ENCODE results near the gene SHISA7. TPM values are rescaled to one million over a fixed set of nuclear protein-coding genes. Genes with fewer than 3 reads are reported as not detected.

SHISA7 gene
- total and polyA plus RNA-seq, 2 of the 4 experiments (the other 2 are of a cell fraction) = not detected

- dilution Hi-C loops (cut with HindIII; ENCODE audit: low sequenced_read_pairs, unreplicated experiment) (no loop called here), intact Hi-C loops (cut with micrococcal nuclease) (no loop called here), in situ Hi-C loops (cut with MboI; ENCODE audit: low sequenced_read_pairs) (no loop called here)
- Histone ChIP-seq H2BK20ac (ENCODE audit: low read depth, low read length) (no peak overlapping the region), H3K56ac (ENCODE audit: extremely low read depth, insufficient read depth, low read length) (no peak overlapping the region), H3K9ac (ENCODE audit: low read depth, low read length) (no peak overlapping the region), H4K5ac (ENCODE audit: low read depth, low read length) (no peak overlapping the region), H3K14ac (replicated peaks; ENCODE audit: low read depth, low read length) (no peak overlapping the region), H2BK15ac (ENCODE audit: low read depth, low read length) (no peak overlapping the region), H3K4ac (ENCODE audit: low read depth, low read length) (no peak overlapping the region), H4K20me1 (ENCODE audit: insufficient read depth, low read length) (0 out of 2 replicates have a peak, but pooled peaks cover under 1% of the 10 kb centered on the region), H2AFZ (replicated peaks; ENCODE audit: low read length, poor library complexity) (no peak overlapping the region), H3K27ac (ENCODE audit: insufficient read depth, low read length) (no peak overlapping the region), H3K9me1 (ENCODE audit: insufficient read depth, low read length) (peaks cover 4% of the 10 kb centered on the region; the same call in 1 of the 2 replicates), H3K18ac (ENCODE audit: low read depth, low read length) (no peak overlapping the region), H2AK5ac (ENCODE audit: low read depth, low read length) (peak overlapping the region; percentile 40; the same call in 1 of the 2 replicates), H3K4me3 (ENCODE audit: insufficient read depth, low read depth, low read length) (no peak overlapping the region), H4K91ac (ENCODE audit: insufficient read depth, low read depth, low read length) (no peak overlapping the region), H4K8ac (ENCODE audit: low read depth in 2 of 2, low read length in 2 of 2) (no peak overlapping the region), H3K27me3 (ENCODE audit: control insufficient read depth, insufficient read depth, low read length) (no peaks in the 10 kb centered on the region), H3K4me2 (ENCODE audit: low read depth, low read length) (no peak overlapping the region), H3K36me3 (ENCODE audit: control insufficient read depth, insufficient read depth, low read length) (no peaks in the 10 kb centered on the region), H3K4me1 (ENCODE audit: control insufficient read depth, insufficient read depth, low read length) (peaks cover 8% of the 10 kb centered on the region), H3K9me3 (ENCODE audit: control insufficient read depth, insufficient read depth, low read length) (no peaks in the 10 kb centered on the region), H2BK120ac (ENCODE audit: low read depth, low read length) (no peak overlapping the region), H2AK9ac (replicated peaks; ENCODE audit: low read depth, low read length, poor library complexity) (peak overlapping the region; percentile 23), H2BK5ac (ENCODE audit: low read depth, low read length, poor library complexity, severe bottlenecking) (no peak overlapping the region), H3K23ac (ENCODE audit: low read depth, low read length) (no peak overlapping the region), H3K79me1 (ENCODE audit: low read depth in 1 of 2, low read length in 2 of 2) (peaks cover 5 to 12% of the 10 kb centered on the region in 2 experiments; a peak in 3 of 4 replicates)
- ChIA-PET POLR2A (ENCODE audit: unreplicated experiment) (no interaction called here), CTCF (no interaction called here)
- ATAC-seq (ENCODE audit: low read depth) = no peak
- 87% methylated on average over 5 of the region's 11 CpGs; no CpG with 5 or more reads in 1 of the 2 experiments for WGBS, 2 experiments (ENCODE audit: extremely low coverage in 2 of 2, insufficient read length in 1 of 2)
- DNase-seq = no peak
- no TSS peak for BruUV-seq (replicated peaks)
- TF ChIP-seq RAD21 (IDR thresholded peaks at IDR 0.05; ENCODE audit: low read length) (no peak), USF2 (IDR thresholded peaks at IDR 0.05; ENCODE audit: low read depth, low read length) (no peak), FOS (IDR thresholded peaks at IDR 0.05; ENCODE audit: low read depth, low read length) (no peak), CEBPB (IDR thresholded peaks at IDR 0.05; ENCODE audit: low read depth, low read length) (no peak), MXI1 (IDR thresholded peaks at IDR 0.05; ENCODE audit: borderline replicate concordance, low read depth, low read length) (no peak), SMC3 (IDR thresholded peaks at IDR 0.05; ENCODE audit: low read depth, low read length) (no peak), POLR2A (IDR thresholded peaks at IDR 0.05; ENCODE audit: low read depth, low read length) (no peak), NFE2L2 (IDR thresholded peaks at IDR 0.05; ENCODE audit: low read depth, low read length) (no peak), CHD1 (IDR thresholded peaks at IDR 0.05; ENCODE audit: low read depth, low read length) (no peak), MAZ (IDR thresholded peaks at IDR 0.05; ENCODE audit: borderline replicate concordance, low read depth, low read length) (no peak), MAFK (IDR thresholded peaks at IDR 0.05; ENCODE audit: low read depth, low read length) (no peak), CTCF (conservative IDR thresholded peaks at IDR 0.05; ENCODE audit: low read depth, low read length) (no peak), RFX5 (IDR thresholded peaks at IDR 0.05; ENCODE audit: low read depth, low read length) (no peak), BHLHE40 (IDR thresholded peaks at IDR 0.05; ENCODE audit: low read depth, low read length) (no peak), RCOR1 (IDR thresholded peaks at IDR 0.05; ENCODE audit: insufficient replicate concordance, low read length) (no peak)
Observed at GRCh38 chr19:55465460-55466240, 22.6 kb upstream of the SHISA7 start.

Measured in IMR-90 (cell line).